CD4-positive, alpha-beta T cell treated with Interleukin-6 for 4 hours (primary cell): ENCODE measurements around the gene NT5C.
"Not testable (repeated sequence)": the region's sequence is repeated elsewhere in the genome, so short reads cannot be mapped to it uniquely, and the experiment has no call there.

ENCODE experiments used
- DNase-seq: peaks from one replicate; pipeline ENCODE4 v3.0.0-alpha.2; 2020; ENCODE audit warnings: mixed read lengths

Gene NT5C

GRCh38 chr17:75131278-75132017 lies at the start of gene NT5C:
Gene NT5C, minus strand, starts transcription at chr17:75131742. Its CDS starts 35 bp downstream, at chr17:75131707.
- peak; percentile 68 for DNase-seq

GRCh38 chr17:75181110-75181509 lies 49.6 kb upstream of the NT5C start:
- no peak for DNase-seq

GRCh38 chr17:75178453-75178852 lies 46.9 kb upstream of the NT5C start:
- peak; percentile 9 for DNase-seq

GRCh38 chr17:75176625-75177024 lies 45.1 kb upstream of the NT5C start:
- DNase-seq: no peak

- no peak for DNase-seq
Observed at GRCh38 chr17:75174996-75175395, 43.5 kb upstream of the NT5C start.

- no peak for DNase-seq
Observed at GRCh38 chr17:75173526-75173925, 42.0 kb upstream of the NT5C start.

GRCh38 chr17:75168998-75169397 lies 37.5 kb upstream of the NT5C start:
- DNase-seq: no peak

- not testable (repeated sequence) for DNase-seq
Observed at GRCh38 chr17:75164606-75165005, 33.1 kb upstream of the NT5C start.

GRCh38 chr17:75163074-75163473 lies 31.5 kb upstream of the NT5C start:
- no peak for DNase-seq

- DNase-seq: no peak
Observed at GRCh38 chr17:75160211-75160610, 28.7 kb upstream of the NT5C start.

- DNase-seq: no peak
Observed at GRCh38 chr17:75159196-75160031, 27.9 kb upstream of the NT5C start.

- DNase-seq: not testable (repeated sequence)
Observed at GRCh38 chr17:75158480-75158879, 26.9 kb upstream of the NT5C start.

- no peak for DNase-seq
Observed at GRCh38 chr17:75155191-75155601, 23.7 kb upstream of the NT5C start.

GRCh38 chr17:75154195-75155106 lies 22.9 kb upstream of the NT5C start, which contains the start of gene JPT1:
Gene JPT1, minus strand, starts transcription at chr17:75154512. Its CDS starts 115 bp downstream, at chr17:75154397.
- peak; percentile 99 for DNase-seq

GRCh38 chr17:75153780-75154194 lies 22.2 kb upstream of the NT5C start:
- peak; percentile 26 for DNase-seq

- peak; percentile 30 for DNase-seq
Observed at GRCh38 chr17:75152922-75153779, 21.6 kb upstream of the NT5C start.

GRCh38 chr17:75152523-75152921 lies 21.0 kb upstream of the NT5C start:
- DNase-seq: no peak

GRCh38 chr17:75151930-75152329 lies 20.4 kb upstream of the NT5C start:
- no peak for DNase-seq

- no peak for DNase-seq
Observed at GRCh38 chr17:75147878-75148546, 16.5 kb upstream of the NT5C start.

GRCh38 chr17:75146592-75146991 lies 15.1 kb upstream of the NT5C start:
- DNase-seq: no peak

- DNase-seq: no peak
Observed at GRCh38 chr17:75144816-75145512, 13.4 kb upstream of the NT5C start.
